ENCODE measurements around the gene CACFD1. TPM values are rescaled to one million over a fixed set of nuclear protein-coding genes. Genes with fewer than 3 reads are reported as not detected.

Gene CACFD1
- total RNA-seq, 2 experiments from 2014 or later: 0.38 to 1.1 TPM

- Mint-ChIP-seq H3K36me3 (no peaks in the 10 kb centered on the region), H3K27ac (no peak overlapping the region), H3K9me3 (ENCODE audit: low read depth) (no peaks in the 10 kb centered on the region), H3K27me3 (peaks cover 20% of the 10 kb centered on the region), H3K4me3 (no peak overlapping the region), H3K4me1 (peaks cover 2% of the 10 kb centered on the region)
- ATAC-seq (no peak), DNase-seq (no peak)
- CTCF ChIA-PET: interaction anchor here (0.9 to 1.1 kb wide), 2 partner anchors 16 to 18 kb away, joined by 3 read pairs; no protein-coding TSS in a partner anchor
These were observed 2.2 kb downstream of the CACFD1 start for GRCh38 chr9:133461975-133462374.

- Mint-ChIP-seq H3K36me3 (no peaks in the 10 kb centered on the region), H3K4me1 (peaks cover 2% of the 10 kb centered on the region), H3K27ac (no peak overlapping the region), H3K9me3 (ENCODE audit: low read depth) (no peaks in the 10 kb centered on the region), H3K4me3 (no peak overlapping the region), H3K27me3 (peaks cover 20% of the 10 kb centered on the region)
- no peak for ATAC-seq
- CTCF ChIA-PET: interaction anchor here (0.5 to 1.5 kb wide), 2 partner anchors 57 to 613 kb away, joined by 3 to 4 read pairs; no protein-coding TSS in a partner anchor
- DNase-seq: no peak
These were observed 3.6 kb downstream of the CACFD1 start for GRCh38 chr9:133463234-133463863.

GRCh38 chr9:133463864-133464615, 4.3 kb downstream of the CACFD1 start:
- no peaks in the 10 kb centered on the region for H3K36me3 Mint-ChIP-seq
- no peak overlapping the region for H3K27ac Mint-ChIP-seq
- H3K4me3 Mint-ChIP-seq: no peak overlapping the region
- DNase-seq (no peak), ATAC-seq (no peak)
- H3K27me3 Mint-ChIP-seq: peaks cover 14% of the 10 kb centered on the region
- H3K9me3 Mint-ChIP-seq (ENCODE audit: low read depth): no peaks in the 10 kb centered on the region
- H3K4me1 Mint-ChIP-seq: peaks cover 2% of the 10 kb centered on the region
- CTCF ChIA-PET: interaction anchor here (1.5 kb wide), 1 partner anchor 58 kb away, joined by 4 read pairs; no protein-coding TSS in a partner anchor

DNA sequence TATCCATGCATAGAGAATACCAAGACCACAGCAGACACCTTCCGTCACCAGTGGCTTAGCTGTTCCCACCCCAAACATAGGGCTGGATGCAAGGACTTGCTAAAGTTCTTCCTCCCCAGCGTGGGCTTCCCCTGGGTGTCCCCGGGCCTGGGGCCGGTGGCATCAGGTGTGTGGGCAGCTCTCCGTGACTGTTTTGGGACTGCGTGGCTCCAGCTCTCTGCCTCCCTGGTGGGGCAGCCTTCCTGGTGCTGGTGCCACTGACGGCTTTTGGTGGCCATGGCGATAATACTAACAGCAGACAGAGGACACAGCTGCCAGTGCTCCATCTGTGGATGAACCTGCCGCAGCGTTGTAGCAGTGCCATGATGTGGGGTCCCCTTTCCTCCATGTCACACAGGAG, 4.9 kb downstream of the CACFD1 start:
- Mint-ChIP-seq H3K9me3 (ENCODE audit: low read depth) (no peaks in the 10 kb centered on the region), H3K4me1 (peaks cover 2% of the 10 kb centered on the region), H3K4me3 (no peak overlapping the region), H3K36me3 (no peaks in the 10 kb centered on the region), H3K27ac (no peak overlapping the region), H3K27me3 (peaks cover 14% of the 10 kb centered on the region)
- no peak for ATAC-seq
- CTCF ChIA-PET: interaction anchor here (1.5 kb wide), 1 partner anchor 59 kb away, joined by 4 read pairs; no protein-coding TSS in a partner anchor
- DNase-seq: no peak

DNA sequence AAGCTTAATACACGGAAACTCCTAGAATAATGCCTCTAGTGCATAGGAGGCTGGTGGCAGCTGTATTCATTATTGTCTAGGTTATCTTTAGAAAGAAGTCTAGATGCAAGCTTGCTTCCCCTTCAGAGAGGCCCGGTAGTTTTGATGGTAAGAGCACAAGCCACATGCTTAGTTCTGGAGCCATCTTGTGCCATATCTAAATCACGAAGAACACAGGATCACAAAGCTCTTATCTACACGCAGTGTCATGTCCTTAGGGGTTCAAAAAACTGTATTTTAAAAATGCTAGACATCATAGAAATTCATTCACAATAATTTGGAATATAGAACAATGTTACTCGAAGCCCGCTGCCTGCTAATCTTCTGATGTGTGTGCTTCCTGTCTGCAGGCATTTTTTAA, 6.2 kb downstream of the CACFD1 start:
- CTCF ChIA-PET: no interaction called here
- no peak overlapping the region for H3K4me3 Mint-ChIP-seq
- ATAC-seq: no peak
- DNase-seq: no peak
- H3K27me3 Mint-ChIP-seq: peaks cover 8% of the 10 kb centered on the region
- no peaks in the 10 kb centered on the region for H3K36me3 Mint-ChIP-seq
- no peaks in the 10 kb centered on the region for H3K4me1 Mint-ChIP-seq
- no peaks in the 10 kb centered on the region for H3K9me3 Mint-ChIP-seq (ENCODE audit: low read depth)
- no peak overlapping the region for H3K27ac Mint-ChIP-seq

- no peak for ATAC-seq
- Mint-ChIP-seq H3K27me3 (no peaks in the 10 kb centered on the region), H3K36me3 (no peaks in the 10 kb centered on the region), H3K9me3 (ENCODE audit: low read depth) (no peaks in the 10 kb centered on the region), H3K27ac (no peak overlapping the region), H3K4me3 (no peak overlapping the region), H3K4me1 (no peaks in the 10 kb centered on the region)
- CTCF ChIA-PET: no interaction called here
- no peak for DNase-seq
These were observed 7.3 kb downstream of the CACFD1 start for GRCh38 chr9:133467101-133467500.

DNA sequence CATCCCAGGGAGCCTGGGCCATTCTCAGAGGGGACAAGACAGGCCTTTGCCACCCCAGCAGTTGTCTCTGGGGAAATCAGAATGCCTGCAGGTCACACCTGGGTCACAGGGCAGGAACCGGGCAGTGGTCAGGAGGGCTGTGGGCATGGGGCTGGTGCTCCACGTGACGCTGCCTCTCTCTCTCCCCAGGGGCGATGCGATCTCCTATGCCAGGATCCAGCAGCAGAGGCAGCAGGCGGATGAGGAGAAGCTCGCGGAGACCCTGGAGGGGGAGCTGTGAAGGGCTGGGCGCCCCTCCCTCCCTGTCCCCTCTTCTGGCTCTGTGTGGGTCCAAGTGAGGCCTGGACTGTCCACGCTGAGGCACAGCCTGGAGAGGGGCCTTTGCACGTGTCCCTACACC, 8.6 kb downstream of the CACFD1 start:
- CTCF ChIA-PET: no interaction called here
- no peak for ATAC-seq
- Mint-ChIP-seq H3K27ac (no peak overlapping the region), H3K27me3 (no peaks in the 10 kb centered on the region), H3K9me3 (ENCODE audit: low read depth) (no peaks in the 10 kb centered on the region), H3K4me1 (no peaks in the 10 kb centered on the region), H3K36me3 (no peaks in the 10 kb centered on the region), H3K4me3 (no peak overlapping the region)
- DNase-seq: no peak

DNA sequence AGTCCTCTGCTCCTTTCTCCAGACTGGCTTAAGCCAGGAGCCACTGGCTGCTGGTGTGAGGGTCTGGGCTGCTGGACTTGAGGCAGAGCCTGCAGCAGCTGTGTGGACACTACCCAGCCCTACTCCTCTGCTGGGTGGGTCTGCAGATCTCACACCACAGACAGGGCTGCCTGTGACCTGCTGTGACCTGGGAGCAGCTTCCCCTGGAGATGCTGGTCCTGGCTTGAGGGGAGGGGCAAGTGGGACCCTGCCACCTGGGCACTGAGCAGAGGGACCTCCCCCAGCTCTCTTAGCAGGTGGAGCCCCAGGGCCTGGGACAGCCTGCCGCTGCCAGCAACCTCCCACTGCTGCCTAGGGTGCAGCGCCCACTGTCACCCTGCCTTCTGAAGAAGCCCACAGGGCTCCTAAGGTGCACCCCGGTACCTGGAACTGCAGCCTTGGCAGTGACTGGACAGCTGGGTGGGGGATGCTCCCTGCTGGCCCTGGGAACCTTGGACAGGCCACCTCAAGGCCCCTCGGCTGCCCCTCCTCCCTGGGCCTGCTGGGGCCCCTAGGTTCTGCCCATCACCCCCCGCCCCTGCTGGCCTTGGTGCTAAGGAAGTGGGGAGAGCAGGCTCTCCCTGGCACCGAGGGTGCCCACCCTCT, 9.1 kb downstream of the CACFD1 start:
- Mint-ChIP-seq H3K9me3 (ENCODE audit: low read depth) (no peaks in the 10 kb centered on the region), H3K36me3 (no peaks in the 10 kb centered on the region), H3K27me3 (no peaks in the 10 kb centered on the region), H3K4me3 (no peak overlapping the region), H3K4me1 (no peaks in the 10 kb centered on the region), H3K27ac (no peak overlapping the region)
- DNase-seq (no peak), ATAC-seq (no peak)
- CTCF ChIA-PET: no interaction called here

DNA sequence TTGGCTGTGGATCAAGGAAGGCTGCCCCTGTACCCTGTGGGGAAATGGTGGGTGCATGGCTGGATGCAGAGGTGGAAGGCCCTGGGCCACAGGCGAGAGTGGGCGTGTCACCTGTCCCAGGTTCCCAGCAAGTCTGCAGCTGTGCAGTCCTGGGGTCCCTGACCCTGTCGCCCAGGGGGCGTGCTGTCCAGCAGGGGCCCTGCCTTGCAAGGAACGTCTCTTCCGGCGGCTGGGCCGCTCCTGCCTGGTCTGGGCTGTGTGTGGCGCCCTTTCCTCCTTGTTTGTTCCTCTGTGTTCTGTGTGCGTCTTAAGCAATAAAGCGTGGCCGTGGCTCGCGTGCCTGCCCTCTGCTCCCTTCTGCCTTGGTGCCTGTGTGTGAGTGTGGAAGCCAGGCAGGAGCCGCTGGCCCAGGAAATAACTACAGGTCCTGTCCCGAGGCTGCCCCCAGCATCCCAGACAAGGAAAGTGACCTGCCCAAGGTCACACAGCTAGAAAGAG, 10.7 kb downstream of the CACFD1 start:
- no peak for ATAC-seq
- Mint-ChIP-seq H3K4me1 (peaks cover 6% of the 10 kb centered on the region), H3K9me3 (ENCODE audit: low read depth) (no peaks in the 10 kb centered on the region), H3K36me3 (no peaks in the 10 kb centered on the region), H3K4me3 (no peak overlapping the region), H3K27ac (no peak overlapping the region), H3K27me3 (no peaks in the 10 kb centered on the region)
- no peak for DNase-seq
- CTCF ChIA-PET: no interaction called here

- no peaks in the 10 kb centered on the region for H3K9me3 Mint-ChIP-seq (ENCODE audit: low read depth)
- H3K36me3 Mint-ChIP-seq: no peaks in the 10 kb centered on the region
- ATAC-seq (no peak), DNase-seq (no peak)
- no peak overlapping the region for H3K27ac Mint-ChIP-seq
- H3K4me3 Mint-ChIP-seq: no peak overlapping the region
- CTCF ChIA-PET: no interaction called here
- H3K4me1 Mint-ChIP-seq: peaks cover 6% of the 10 kb centered on the region
- H3K27me3 Mint-ChIP-seq: no peaks in the 10 kb centered on the region
These were observed 11.2 kb downstream of the CACFD1 start for GRCh38 chr9:133470988-133471387.

- no peak for DNase-seq
- Mint-ChIP-seq H3K36me3 (no peaks in the 10 kb centered on the region), H3K27me3 (no peaks in the 10 kb centered on the region), H3K4me1 (peaks cover 6% of the 10 kb centered on the region), H3K9me3 (ENCODE audit: low read depth) (no peaks in the 10 kb centered on the region), H3K4me3 (no peak overlapping the region), H3K27ac (no peak overlapping the region)
- no peak for ATAC-seq
- CTCF ChIA-PET: no interaction called here
These were observed 11.9 kb downstream of the CACFD1 start for GRCh38 chr9:133471551-133472276.

GRCh38 chr9:133472277-133472645, 12.5 kb downstream of the CACFD1 start:
- H3K4me1 Mint-ChIP-seq: peaks cover 6% of the 10 kb centered on the region
- no peaks in the 10 kb centered on the region for H3K36me3 Mint-ChIP-seq
- no peak overlapping the region for H3K27ac Mint-ChIP-seq
- ATAC-seq: no peak
- no peaks in the 10 kb centered on the region for H3K9me3 Mint-ChIP-seq (ENCODE audit: low read depth)
- no peak overlapping the region for H3K4me3 Mint-ChIP-seq
- DNase-seq: no peak
- CTCF ChIA-PET: no interaction called here
- H3K27me3 Mint-ChIP-seq: no peaks in the 10 kb centered on the region

- ATAC-seq: no peak
- CTCF ChIA-PET: interaction anchor here (1.9 kb wide), 1 partner anchor 14 kb away, joined by 6 read pairs; no protein-coding TSS in a partner anchor
- H3K27me3 Mint-ChIP-seq: no peaks in the 10 kb centered on the region
- peaks cover 9% of the 10 kb centered on the region for H3K4me1 Mint-ChIP-seq
- H3K27ac Mint-ChIP-seq: no peak overlapping the region
- no peaks in the 10 kb centered on the region for H3K9me3 Mint-ChIP-seq (ENCODE audit: low read depth)
- no peak overlapping the region for H3K4me3 Mint-ChIP-seq
- no peaks in the 10 kb centered on the region for H3K36me3 Mint-ChIP-seq
- no peak for DNase-seq
These were observed 13.1 kb downstream of the CACFD1 start for GRCh38 chr9:133472753-133473378.

All from activated CD8-positive, alpha-beta memory T cell treated with anti-CD3 and anti-CD28 coated beads, Interleukin-2, amount 10 ng/mL, durations not matched to agents 7 days and 5 days (primary cell).